GM19239 (cell line): ENCODE data around the gene CNOT4.
"Not testable (repeated sequence)": the region's sequence is repeated elsewhere in the genome, so short reads cannot be mapped to it uniquely, and the experiment has no call there.

ENCODE experiments used
- DNase-seq: peaks from one replicate; pipeline ENCODE4 v3.0.0; 2011; ENCODE audit warnings: low spot score; ENCODE audit not compliant: insufficient read length
- FAIRE-seq: peaks from 2 replicates; lab custom pipeline; 2011; peaks lifted over from hg19 to GRCh38; lab: Jason Lieb, UNC

Gene CNOT4

GRCh38 chr7:135369405-135369804, 140.5 kb downstream of the CNOT4 start:
- DNase-seq (no peak), FAIRE-seq (no peak)

GRCh38 chr7:135368416-135369186, 141.3 kb downstream of the CNOT4 start:
- FAIRE-seq (no peak), DNase-seq (no peak)

- no peak for DNase-seq
- no peak for FAIRE-seq
Observed at GRCh38 chr7:135366843-135367508, 142.9 kb downstream of the CNOT4 start.

GRCh38 chr7:135365721-135366120, 144.2 kb downstream of the CNOT4 start:
- no peak for DNase-seq
- FAIRE-seq: no peak

- FAIRE-seq (no peak), DNase-seq (no peak)
Observed at GRCh38 chr7:135364206-135364605, 145.7 kb downstream of the CNOT4 start.

- FAIRE-seq (no peak), DNase-seq (no peak)
Observed at GRCh38 chr7:135362871-135363270, 147.0 kb downstream of the CNOT4 start.

- FAIRE-seq (no peak), DNase-seq (no peak)
Observed at GRCh38 chr7:135361788-135362187, 148.1 kb downstream of the CNOT4 start.

- FAIRE-seq: no peak
Observed at GRCh38 chr7:135359615-135360014, 150.3 kb downstream of the CNOT4 start.

GRCh38 chr7:135355377-135356048, 154.4 kb downstream of the CNOT4 start:
- FAIRE-seq: no peak
- no peak for DNase-seq

More at GRCh38 chr7:135359615-135360014, 150.3 kb downstream of the CNOT4 start:
- DNase-seq: no peak

- no peak for FAIRE-seq
- no peak for DNase-seq
Observed at GRCh38 chr7:135353832-135354231, 156.1 kb downstream of the CNOT4 start.

- DNase-seq: no peak
- no peak for FAIRE-seq
Observed at GRCh38 chr7:135352285-135352684, 157.6 kb downstream of the CNOT4 start.

- not testable (repeated sequence) for DNase-seq, FAIRE-seq
Observed at GRCh38 chr7:135351070-135351469, 158.8 kb downstream of the CNOT4 start.

GRCh38 chr7:135349746-135350145, 160.2 kb downstream of the CNOT4 start:
- DNase-seq (no peak), FAIRE-seq (no peak)

- no peak for FAIRE-seq
- DNase-seq: no peak
Observed at GRCh38 chr7:135348493-135348892, 161.4 kb downstream of the CNOT4 start.

GRCh38 chr7:135343361-135343760, 166.5 kb downstream of the CNOT4 start:
- no peak for DNase-seq
- FAIRE-seq: no peak

GRCh38 chr7:135342887-135343286, 167.0 kb downstream of the CNOT4 start:
- FAIRE-seq (no peak), DNase-seq (no peak)

GRCh38 chr7:135341049-135341448, 168.9 kb downstream of the CNOT4 start:
- DNase-seq (no peak), FAIRE-seq (no peak)

- DNase-seq: no peak
- FAIRE-seq: no peak
Observed at GRCh38 chr7:135337977-135338550, 171.8 kb downstream of the CNOT4 start.

GRCh38 chr7:135337506-135337905, 172.4 kb downstream of the CNOT4 start:
- FAIRE-seq (no peak), DNase-seq (no peak)

- FAIRE-seq: no peak
Observed at GRCh38 chr7:135335628-135336139, 174.2 kb downstream of the CNOT4 start.

More at GRCh38 chr7:135335628-135336139, 174.2 kb downstream of the CNOT4 start:
- DNase-seq: peak; percentile 31
